Breast epithelium (tissue), 3 donors: ENCODE results near the gene SMIM1.

Experiments
- POLR2AphosphoS5 ChIP-seq, 3 donors: sonication (generic); formaldehyde crosslinking; IDR thresholded peaks; one replicate each; pipeline ENCODE4 v1.6.1; 2017; ENCODE audit warnings: antibody characterized with exemption in 3 of 3
- TF ChIP-seq, protein P1 (sequence below), 3 donors: fragments of 450-650 bp; IDR thresholded peaks; one replicate each; pipeline ENCODE4 v1.5.1; 2016 to 2017; ENCODE audit warnings: antibody characterized with exemption in 3 of 3, mild to moderate bottlenecking in 3 of 3, moderate library complexity in 3 of 3

DNA sequence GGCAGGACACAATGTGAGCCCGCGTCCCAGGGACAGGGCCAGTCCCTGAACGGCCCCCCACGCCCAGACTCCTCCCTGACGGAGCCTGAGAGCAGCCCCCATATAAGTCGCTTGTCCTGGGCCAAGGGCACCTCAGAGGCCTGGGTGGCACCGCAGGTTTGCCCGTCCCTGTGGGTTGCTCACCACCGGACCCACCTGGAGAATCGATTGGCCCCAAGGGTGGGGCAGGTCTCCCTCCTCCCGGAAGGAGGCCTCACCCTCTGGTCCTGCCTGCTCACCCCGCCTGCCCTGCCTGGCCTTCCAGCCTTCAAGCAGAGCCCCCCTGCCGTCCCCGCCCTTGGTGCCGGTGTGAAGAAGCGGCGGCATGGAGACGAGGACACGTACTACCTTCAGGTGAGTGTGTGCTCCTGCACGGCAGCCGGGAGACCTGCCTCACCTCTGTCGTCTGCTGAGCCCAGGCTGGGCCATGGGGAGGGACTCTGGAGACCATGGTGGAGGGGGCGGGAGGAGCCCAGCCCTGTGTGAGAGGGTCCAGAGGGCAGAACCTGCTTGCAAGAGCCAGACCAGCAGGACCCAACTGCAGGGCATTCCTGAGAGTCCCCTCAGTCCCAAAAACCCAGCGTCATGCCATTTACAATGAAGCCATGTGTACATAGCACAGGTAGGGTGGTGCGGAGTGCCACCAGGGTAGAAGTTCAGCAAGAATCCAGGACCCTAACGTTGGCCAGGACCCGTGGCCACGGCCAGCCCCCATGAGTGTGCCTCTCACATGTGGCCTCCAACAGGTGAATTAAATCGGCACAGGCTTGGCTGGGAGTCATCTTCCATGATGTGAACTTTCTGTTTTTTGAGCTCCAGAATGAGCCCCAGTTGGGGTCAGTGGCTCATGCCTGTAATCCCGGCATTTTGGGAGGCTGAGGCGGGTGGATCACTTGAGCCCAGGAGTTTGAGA is 44.4 kb upstream of the SMIM1 start:
- no peak for TF ChIP-seq POLR2AphosphoS5 (IDR thresholded peaks at IDR 0.05)
- TF ChIP-seq, protein P1, sequence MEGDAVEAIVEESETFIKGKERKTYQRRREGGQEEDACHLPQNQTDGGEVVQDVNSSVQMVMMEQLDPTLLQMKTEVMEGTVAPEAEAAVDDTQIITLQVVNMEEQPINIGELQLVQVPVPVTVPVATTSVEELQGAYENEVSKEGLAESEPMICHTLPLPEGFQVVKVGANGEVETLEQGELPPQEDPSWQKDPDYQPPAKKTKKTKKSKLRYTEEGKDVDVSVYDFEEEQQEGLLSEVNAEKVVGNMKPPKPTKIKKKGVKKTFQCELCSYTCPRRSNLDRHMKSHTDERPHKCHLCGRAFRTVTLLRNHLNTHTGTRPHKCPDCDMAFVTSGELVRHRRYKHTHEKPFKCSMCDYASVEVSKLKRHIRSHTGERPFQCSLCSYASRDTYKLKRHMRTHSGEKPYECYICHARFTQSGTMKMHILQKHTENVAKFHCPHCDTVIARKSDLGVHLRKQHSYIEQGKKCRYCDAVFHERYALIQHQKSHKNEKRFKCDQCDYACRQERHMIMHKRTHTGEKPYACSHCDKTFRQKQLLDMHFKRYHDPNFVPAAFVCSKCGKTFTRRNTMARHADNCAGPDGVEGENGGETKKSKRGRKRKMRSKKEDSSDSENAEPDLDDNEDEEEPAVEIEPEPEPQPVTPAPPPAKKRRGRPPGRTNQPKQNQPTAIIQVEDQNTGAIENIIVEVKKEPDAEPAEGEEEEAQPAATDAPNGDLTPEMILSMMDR (IDR thresholded peaks at IDR 0.05) = no peak
